ENCODE measurements around the gene SLC25A19. TPM values are rescaled to one million over a fixed set of nuclear protein-coding genes. Genes with fewer than 3 reads are reported as not detected.
A peak's percentile ranks its signal among the peaks of the same experiment; 100 is the strongest.
"Not testable (repeated sequence)": the region's sequence is repeated elsewhere in the genome, so short reads cannot be mapped to it uniquely, and the experiment has no call there.

The SLC25A19 gene
- total and polyA plus RNA-seq, 2 donors (not counting 1 experiment from before 2014, with no cell fraction given) = 36.8 to 46.4 TPM

DNA sequence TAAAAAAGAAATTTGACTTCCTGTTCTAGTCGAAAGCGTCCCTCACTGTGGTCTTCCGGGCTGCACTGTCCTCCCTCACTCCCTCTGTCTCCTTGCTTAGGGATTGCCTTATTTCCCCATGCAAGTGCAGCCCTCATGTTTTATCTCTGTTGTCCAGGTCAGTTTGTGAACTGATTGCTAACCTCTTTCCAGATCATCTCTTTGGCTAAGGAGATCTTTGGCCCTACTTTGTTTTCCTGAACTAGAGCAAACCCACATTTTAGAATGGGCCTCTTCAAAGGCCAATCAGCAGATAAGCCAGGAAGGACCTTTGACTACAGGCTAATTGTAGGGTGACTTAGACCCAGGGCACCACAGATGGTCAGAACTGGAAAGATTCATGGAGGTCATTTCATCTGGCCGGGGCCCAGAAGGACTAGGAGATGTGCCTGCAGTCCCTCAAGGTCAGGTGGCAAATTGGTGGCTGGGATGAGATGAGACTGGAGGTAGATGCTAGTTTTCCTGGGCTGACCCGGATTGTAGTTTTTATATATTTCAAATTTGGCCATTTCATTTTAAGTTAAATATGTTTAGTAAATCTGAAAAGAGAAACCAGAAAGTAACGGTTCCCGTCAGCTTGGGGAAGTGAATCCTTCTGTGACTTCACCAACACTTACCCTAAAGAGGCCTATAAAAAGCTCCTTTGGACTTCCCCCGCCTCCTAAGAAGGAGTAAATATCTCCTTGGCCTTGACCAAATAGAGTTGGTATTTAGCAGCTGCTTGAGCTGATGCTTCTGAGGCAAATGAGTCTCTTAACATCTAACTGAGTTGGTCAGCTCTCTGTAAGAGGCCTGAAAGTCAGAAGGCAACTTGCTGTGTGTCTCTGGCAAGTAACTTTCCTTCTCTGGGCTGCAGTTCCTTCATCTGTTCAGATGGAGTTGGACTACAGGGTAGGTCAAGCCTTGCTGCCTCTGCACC is 6.2 kb upstream of the SLC25A19 start:
- intact Hi-C loops (cut with micrococcal nuclease) = loop anchor here (1.0 to 10.0 kb wide), 3 partner anchors 25 to 369 kb away; partner anchors contain the start of genes GRB2, RECQL5 and SAP30BP
- Histone ChIP-seq H3K4me2 (replicated peaks; ENCODE audit: low read depth, low read length, poor library complexity, severe bottlenecking) (peak overlapping the region; percentile 77), H3K27ac (ENCODE audit: low read length in 2 of 2) (peak overlapping the region; percentile 98), H3K27me3 (replicated peaks in 1 of 4; ENCODE audit: control extremely low read depth in 1 of 4, control insufficient read depth in 3 of 4, insufficient read depth in 4 of 4, low read length in 3 of 4) (no peaks in the 10 kb centered on the region), H4K20me1 (ENCODE audit: control insufficient read depth, insufficient read depth, low read length, poor library complexity, severe bottlenecking) (no peaks in the 10 kb centered on the region), H3K4me3 (ENCODE audit: control extremely low read depth in 1 of 5, extremely low read depth in 1 of 5, insufficient read depth in 1 of 5, low read depth in 2 of 5, low read length in 4 of 5) (peak overlapping the region in 4 of 5 experiments; percentile 12 to 59 (median 28)), H3K4me1 (ENCODE audit: control insufficient read depth in 2 of 2, insufficient read depth in 2 of 2, low read length in 2 of 2) (peaks cover 52 to 69% of the 10 kb centered on the region in 2 donors), H3K79me2 (ENCODE audit: control insufficient read depth, insufficient read depth, low read length) (peaks cover 12% of the 10 kb centered on the region), H3K9me3 (ENCODE audit: control extremely low read depth in 1 of 3, control insufficient read depth in 2 of 3, insufficient read depth in 1 of 3, low read length in 2 of 3) (no peaks in the 10 kb centered on the region), H2AFZ (ENCODE audit: insufficient read depth, low read depth, low read length, poor library complexity, severe bottlenecking) (peak overlapping the region; percentile 50), H3K36me3 (replicated peaks in 1 of 2; ENCODE audit: control extremely low read depth in 1 of 2, control insufficient read depth in 1 of 2, extremely low read depth in 1 of 2, insufficient read depth in 2 of 2, low read length in 1 of 2) (no peaks in the 10 kb centered on the region), H3K9ac (ENCODE audit: low read length) (peak overlapping the region; percentile 63)
- no peaks in the 10 kb centered on the region for H3K9me3 Mint-ChIP-seq (ENCODE audit: insufficient read depth)
- peak; percentile 70 for ATAC-seq (ENCODE audit: low read depth)
- peak; percentile 92 for DNase-seq
- ChIA-PET POLR2A (interaction anchor here (0.5 to 4.5 kb wide), 12 partner anchors 18 to 485 kb away, joined by 3 to 103 read pairs (median 12); partner anchors contain the start of genes GGA3, GRB2, MIF4GD and MRPS7), CTCF (interaction anchor here (0.7 to 4.2 kb wide), 17 partner anchors 14 to 371 kb away, joined by 3 to 84 read pairs (median 3); partner anchors contain the start of genes GRB2, MIF4GD, RECQL5 and SAP30BP)
- peaks cover 43% of the 10 kb centered on the region for H3K4me1 Mint-ChIP-seq
- H3K4me3 Mint-ChIP-seq = peak overlapping the region; percentile 62
- peak overlapping the region; percentile 95 for H3K27ac Mint-ChIP-seq
- no peaks in the 10 kb centered on the region for H3K27me3 Mint-ChIP-seq
- TF ChIP-seq EZH2 (IDR thresholded peaks at IDR 0.05; ENCODE audit: borderline replicate concordance, insufficient read depth, low read depth, low read length, poor library complexity, severe bottlenecking) (no peak), CTCF (IDR thresholded peaks at IDR 0.05) (no peak)
- 7% methylated on average over 3 of the region's 8 CpGs for WGBS (ENCODE audit: insufficient coverage)

DNA sequence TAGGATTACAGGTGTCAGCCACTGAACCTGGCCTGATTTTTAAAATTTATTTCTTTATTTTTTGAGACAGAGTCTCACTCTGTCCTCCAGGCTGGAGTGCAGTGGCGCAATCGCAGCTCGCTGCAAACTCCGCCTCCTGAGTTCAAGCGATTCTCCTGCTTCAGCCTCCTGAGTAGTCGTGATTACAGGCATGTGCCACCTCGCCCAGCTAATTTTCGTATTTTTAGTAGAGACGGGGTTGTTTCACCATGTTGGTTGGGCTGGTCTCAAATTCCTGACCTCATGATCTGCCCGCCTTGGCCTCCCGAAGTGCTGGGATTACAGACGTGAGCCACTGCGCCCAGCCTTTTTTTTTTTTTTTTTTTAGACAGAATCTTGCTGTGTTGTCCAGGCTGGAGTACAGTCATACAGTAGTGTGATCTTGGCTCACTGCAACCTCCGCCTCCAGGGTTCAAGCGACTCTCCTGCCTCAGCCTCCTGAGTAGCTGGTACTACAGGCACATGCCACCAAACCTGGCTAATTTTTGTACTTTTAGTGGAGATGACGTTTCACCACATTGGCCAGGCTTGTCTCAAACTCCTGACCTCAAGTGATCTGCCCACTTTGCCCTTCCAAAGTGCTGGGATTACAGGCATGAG is 3.7 kb upstream of the SLC25A19 start:
- H3K27ac ChIP-seq (ENCODE audit: low read length in 2 of 2) = peak overlapping the region in 1 of 2 donors; percentile 98
- 73% methylated on average over 9 of the region's 16 CpGs for WGBS (ENCODE audit: insufficient coverage)
- not testable (repeated sequence) for H3K27me3 ChIP-seq (replicated peaks in 1 of 4; ENCODE audit: control extremely low read depth in 1 of 4, control insufficient read depth in 3 of 4, insufficient read depth in 4 of 4, low read length in 3 of 4); H3K9me3 ChIP-seq (ENCODE audit: control extremely low read depth in 1 of 3, control insufficient read depth in 2 of 3, insufficient read depth in 1 of 3, low read length in 2 of 3); H3K4me2 ChIP-seq (replicated peaks; ENCODE audit: low read depth, low read length, poor library complexity, severe bottlenecking); H4K20me1 ChIP-seq (ENCODE audit: control insufficient read depth, insufficient read depth, low read length, poor library complexity, severe bottlenecking); H2AFZ ChIP-seq (ENCODE audit: insufficient read depth, low read depth, low read length, poor library complexity, severe bottlenecking); H3K9me3 Mint-ChIP-seq (ENCODE audit: insufficient read depth); DNase-seq; H3K79me2 ChIP-seq (ENCODE audit: control insufficient read depth, insufficient read depth, low read length); H3K27me3 Mint-ChIP-seq; H3K4me3 ChIP-seq (ENCODE audit: control extremely low read depth in 1 of 5, extremely low read depth in 1 of 5, insufficient read depth in 1 of 5, low read depth in 2 of 5, low read length in 4 of 5); H3K9ac ChIP-seq (ENCODE audit: low read length); ATAC-seq (ENCODE audit: low read depth); H3K36me3 ChIP-seq (replicated peaks in 1 of 2; ENCODE audit: control extremely low read depth in 1 of 2, control insufficient read depth in 1 of 2, extremely low read depth in 1 of 2, insufficient read depth in 2 of 2, low read length in 1 of 2); H3K4me3 Mint-ChIP-seq
- Mint-ChIP-seq H3K27ac (peak overlapping the region; percentile 95), H3K4me1 (peaks cover 52% of the 10 kb centered on the region)
- ChIA-PET CTCF (interaction anchor here (0.6 to 5.2 kb wide), 10 partner anchors 19 to 397 kb away, joined by 3 to 79 read pairs (median 4); no protein-coding TSS in a partner anchor), POLR2A (interaction anchor here (0.6 to 0.9 kb wide), 4 partner anchors 30 to 144 kb away, joined by 4 to 13 read pairs (median 8); partner anchors contain the start of gene GRB2)
- peaks cover 53 to 71% of the 10 kb centered on the region in 2 donors for H3K4me1 ChIP-seq (ENCODE audit: control insufficient read depth in 2 of 2, insufficient read depth in 2 of 2, low read length in 2 of 2)
- intact Hi-C loops (cut with micrococcal nuclease) = loop anchor here (10.0 kb wide), 1 partner anchor 372 kb away; the partner anchor contains the start of genes RECQL5 and SAP30BP

All from B cell (primary cell).